ENCODE results near the gene CAPZA1.

- TF ChIP-seq ASH2L (IDR thresholded peaks at IDR 0.05; ENCODE audit: low read length) (no peak), CTCF (IDR thresholded peaks at IDR 0.05; ENCODE audit: control extremely low read depth in 1 of 3, insufficient read depth in 1 of 3, low read depth in 1 of 3, low read length in 3 of 3) (no peak), EP300 (IDR thresholded peaks at IDR 0.05; ENCODE audit: borderline replicate concordance in 1 of 2, low read depth in 2 of 2, low read length in 2 of 2) (no peak), POLR2A (IDR thresholded peaks at IDR 0.05; ENCODE audit: control extremely low read depth in 1 of 2, low read depth in 2 of 2, low read length in 2 of 2) (no peak), KDM1A (IDR thresholded peaks at IDR 0.05; ENCODE audit: borderline replicate concordance, low read length) (no peak), CEBPB (IDR thresholded peaks at IDR 0.05; ENCODE audit: low read depth, low read length) (no peak), EZH2 (IDR thresholded peaks at IDR 0.05; ENCODE audit: low read depth, low read length, severe bottlenecking) (no peak), POLR2AphosphoS5 (IDR thresholded peaks at IDR 0.05; ENCODE audit: low read depth, low read length) (no peak)
Measured at GRCh38 chr1:112710159-112710558, 90.5 kb downstream of the CAPZA1 start.
